GM12864 (cell line): ENCODE data around the gene TMEM232.
A peak's percentile ranks its signal among the peaks of the same experiment; 100 is the strongest.

Experiments
- DNase-seq: peaks from one replicate; pipeline ENCODE4 v3.0.0-alpha.2; 2011; ENCODE audit warnings: low read depth
- H3K4me3 ChIP-seq: 2 replicates; pipeline ENCODE4 v1.5.1; 2011; ENCODE audit warnings: mild to moderate bottlenecking, low read depth, low read length, control low read depth
- CTCF ChIP-seq: IDR thresholded peaks from 2 replicates; pipeline ENCODE4 v1.5.1; 2011; ENCODE audit warnings: low read depth, mild to moderate bottlenecking, moderate library complexity, low read length, control low read depth, inconsistent platforms; ENCODE audit errors: missing control alignments

Gene TMEM232

GRCh38 chr5:110463106-110463505 is 263.4 kb downstream of the TMEM232 start:
- DNase-seq, result no peak

GRCh38 chr5:110460837-110461236 is 265.6 kb downstream of the TMEM232 start:
- TF ChIP-seq CTCF, result no peak
- no peak for DNase-seq

More at GRCh38 chr5:110463106-110463505, 263.4 kb downstream of the TMEM232 start:
- no peak for TF ChIP-seq CTCF
- no peak overlapping the region for H3K4me3 ChIP-seq

GRCh38 chr5:110458313-110458712 is 268.2 kb downstream of the TMEM232 start:
- H3K4me3 ChIP-seq, result no peak overlapping the region
- TF ChIP-seq CTCF, result no peak
- no peak for DNase-seq

More at GRCh38 chr5:110460837-110461236, 265.6 kb downstream of the TMEM232 start:
- H3K4me3 ChIP-seq, result no peak overlapping the region

GRCh38 chr5:110442856-110443255 is 283.6 kb downstream of the TMEM232 start:
- no peak for DNase-seq
- no peak for TF ChIP-seq CTCF
- no peak overlapping the region for H3K4me3 ChIP-seq

GRCh38 chr5:110441035-110441434 is 285.4 kb downstream of the TMEM232 start:
- peak; percentile 53 for TF ChIP-seq CTCF
- no peak for DNase-seq
- no peak overlapping the region for H3K4me3 ChIP-seq

GRCh38 chr5:110440058-110440457 is 286.4 kb downstream of the TMEM232 start:
- TF ChIP-seq CTCF, result no peak
- no peak overlapping the region for H3K4me3 ChIP-seq
- DNase-seq, result no peak

GRCh38 chr5:110439296-110439695 is 287.2 kb downstream of the TMEM232 start:
- no peak overlapping the region for H3K4me3 ChIP-seq
- no peak for TF ChIP-seq CTCF
- DNase-seq, result no peak
